HepG2 (cell line): ENCODE results near the gene APCDD1L. TPM values are rescaled to one million over a fixed set of nuclear protein-coding genes. Genes with fewer than 3 reads are reported as not detected.

Experiments used
- CBX5 ChIP-seq: sonication (generic); formaldehyde crosslinking; IDR thresholded peaks from 2 replicates; pipeline ENCODE4 v1.4.0; 2020; ENCODE audit warnings: missing genetic modification reagents, borderline replicate concordance
- CCDC6 ChIP-seq: sonication (generic); formaldehyde crosslinking; IDR thresholded peaks from 2 replicates; pipeline ENCODE4 v1.8.1; 2022; ENCODE audit warnings: mild to moderate bottlenecking, missing genetic modification reagents, moderate library complexity
- ERF ChIP-seq: IDR thresholded peaks from 2 replicates; pipeline ENCODE4 v1.6.1; 2018; ENCODE audit warnings: missing biosample characterization, missing genetic modification reagents
- FOXM1 ChIP-seq: sonication (generic); formaldehyde crosslinking; IDR thresholded peaks from 2 replicates; pipeline ENCODE4 v1.5.0; 2020; ENCODE audit warnings: missing genetic modification reagents
- HMGXB4 ChIP-seq, 2 experiments: sonication (generic) in 1 of 2; formaldehyde crosslinking in 1 of 2; IDR thresholded peaks; 2 replicates each; pipeline versions ENCODE4 v1.4.0 to v1.6.1; 2018 to 2020; ENCODE audit warnings: missing genetic modification reagents in 2 of 2, borderline replicate concordance in 1 of 2, low read depth in 1 of 2, mild to moderate bottlenecking in 1 of 2, missing biosample characterization in 1 of 2
- HNRNPL ChIP-seq: fragments of 200-400 bp; formaldehyde crosslinking; IDR thresholded peaks from 2 replicates; pipeline ENCODE4 v1.6.1; 2017; ENCODE audit warnings: mild to moderate bottlenecking, low read depth, low read length
- ISX ChIP-seq: sonication (generic); formaldehyde crosslinking; conservative IDR thresholded peaks from 2 replicates; pipeline ENCODE4 v1.5.0; 2020; ENCODE audit warnings: missing genetic modification reagents
- RBM22 ChIP-seq: fragments of 200-400 bp; formaldehyde crosslinking; optimal IDR thresholded peaks from 2 replicates; pipeline ENCODE3; 2017; ENCODE audit warnings: mild to moderate bottlenecking, low read length, moderate library complexity
- TAF15 ChIP-seq: fragments of 200-400 bp; formaldehyde crosslinking; IDR thresholded peaks from one replicate; pipeline ENCODE4 v1.6.1; 2018; ENCODE audit warnings: mild to moderate bottlenecking, low read depth, low read length; ENCODE audit not compliant: poor library complexity, severe bottlenecking
- XRCC5 ChIP-seq: fragments of 200-400 bp; formaldehyde crosslinking; optimal IDR thresholded peaks from 2 replicates; pipeline ENCODE3; 2017; ENCODE audit warnings: mild to moderate bottlenecking, low read length
- ZFY ChIP-seq: sonication (generic); formaldehyde crosslinking; IDR thresholded peaks from 2 replicates; pipeline ENCODE4 v1.4.0; 2020; ENCODE audit warnings: missing genetic modification reagents
- ZNF138 ChIP-seq: sonication (generic); formaldehyde crosslinking; IDR thresholded peaks from 2 replicates; pipeline ENCODE4 v1.5.0; 2020; ENCODE audit warnings: mild to moderate bottlenecking, low read depth, missing genetic modification reagents
- ZNF235 ChIP-seq: sonication (generic); formaldehyde crosslinking; IDR thresholded peaks from 2 replicates; pipeline ENCODE4 v1.8.1; 2023; ENCODE audit warnings: mild to moderate bottlenecking, missing genetic modification reagents, borderline replicate concordance
- ZNF557 ChIP-seq: sonication (generic); formaldehyde crosslinking; IDR thresholded peaks from 2 replicates; pipeline ENCODE4 v1.4.0; 2020; ENCODE audit warnings: missing genetic modification reagents
- ZNF777 ChIP-seq: sonication (generic); formaldehyde crosslinking; IDR thresholded peaks from 2 replicates; pipeline ENCODE4 v1.4.0; 2020; ENCODE audit warnings: missing genetic modification reagents
- ZNF879 ChIP-seq: sonication (generic); formaldehyde crosslinking; IDR thresholded peaks from 2 replicates; pipeline ENCODE4 v1.8.1; 2023; ENCODE audit warnings: missing genetic modification reagents
- ZSCAN12 ChIP-seq: sonication (generic); formaldehyde crosslinking; IDR thresholded peaks from 2 replicates; pipeline ENCODE4 v1.9.0; 2021; ENCODE audit warnings: mild to moderate bottlenecking, missing genetic modification reagents
- polyA plus RNA-seq, 8 experiments: library from polyadenylated mRNA; depleted of rRNA in 3 of 8; stranded (reverse) in 7 of 8; unstranded in 1 of 8; fragments of >200 nt; fragmentation: Illumina TruSeq in 4 of 8; extraction: Trizol in 4 of 8; gene quantifications; 2 replicates each; pipeline versions ENCODE4 v1.2.1 to v1.2.3, GENCODE V29; 2011 to 2016; ENCODE audit warnings: low read depth in 4 of 8, missing spikeins in 1 of 8, mixed read lengths in 1 of 8; ENCODE audit not compliant: insufficient read depth in 1 of 8
- total RNA-seq, 5 experiments: library from RNA; depleted of rRNA; stranded (reverse); fragments of >200 nt; fragmentation: Illumina TruSeq; extraction: Trizol; gene quantifications; 2 replicates each; pipeline ENCODE4 v1.2.3, GENCODE V29; 2016; ENCODE audit warnings: low read depth in 1 of 5
- TF ChIP-seq, protein P1 (sequence below): IDR thresholded peaks from 2 replicates; pipeline ENCODE4 v1.6.1; 2016; ENCODE audit warnings: missing compliant biosample characterization, missing genetic modification reagents, borderline replicate concordance

Gene APCDD1L
- total and polyA plus RNA-seq, 2 of the 13 experiments (the other 11 are each of a cell fraction or from before 2014, with no cell fraction given) = not detected

DNA sequence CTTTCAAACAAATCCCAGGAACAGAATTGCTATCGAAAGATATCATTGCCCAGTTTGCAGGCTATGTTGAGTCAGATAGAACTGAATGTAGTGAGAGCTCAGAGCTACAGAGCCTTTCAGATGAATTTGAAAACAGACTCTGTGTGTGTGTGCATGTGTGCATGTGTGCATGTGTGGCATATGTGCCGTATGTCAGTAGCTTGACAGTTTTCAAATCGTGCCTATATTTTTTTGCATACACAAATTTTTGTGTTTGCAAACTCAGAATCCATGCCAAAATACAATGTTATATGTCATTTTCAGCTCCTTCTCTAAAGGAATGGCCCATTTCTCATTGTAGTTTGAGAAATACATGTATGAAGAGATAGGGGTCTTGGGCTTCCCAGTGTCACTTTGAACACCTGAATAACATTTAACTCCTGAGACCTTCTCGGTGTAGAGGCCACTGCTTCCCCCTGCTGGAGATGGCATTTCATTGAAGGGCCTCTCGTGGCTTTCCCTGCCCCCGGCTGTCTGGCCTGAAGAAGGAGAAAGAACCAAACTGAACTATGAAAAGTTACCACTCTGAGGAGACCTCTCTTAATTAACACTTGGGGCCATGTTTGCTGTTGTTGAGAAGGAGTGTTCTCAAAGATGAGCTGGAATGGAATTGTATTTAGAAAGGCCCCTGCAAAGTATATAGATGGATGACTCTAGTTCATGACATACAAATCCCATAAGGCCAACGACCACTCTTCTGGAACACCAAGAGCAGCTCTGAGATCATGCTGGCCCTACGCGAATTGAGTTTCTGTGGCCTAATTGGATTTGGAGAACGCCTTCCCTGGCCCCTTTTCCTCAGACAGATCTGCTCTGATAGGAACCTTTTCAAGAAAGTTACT lies 67.4 kb downstream of the APCDD1L start (continued):
- TF ChIP-seq ZNF235 (CRISPR knock-in tag) = no peak
- no peak for TF ChIP-seq CCDC6
- TF ChIP-seq CBX5 (CRISPR knock-in tag) = no peak
- TF ChIP-seq, protein P1, sequence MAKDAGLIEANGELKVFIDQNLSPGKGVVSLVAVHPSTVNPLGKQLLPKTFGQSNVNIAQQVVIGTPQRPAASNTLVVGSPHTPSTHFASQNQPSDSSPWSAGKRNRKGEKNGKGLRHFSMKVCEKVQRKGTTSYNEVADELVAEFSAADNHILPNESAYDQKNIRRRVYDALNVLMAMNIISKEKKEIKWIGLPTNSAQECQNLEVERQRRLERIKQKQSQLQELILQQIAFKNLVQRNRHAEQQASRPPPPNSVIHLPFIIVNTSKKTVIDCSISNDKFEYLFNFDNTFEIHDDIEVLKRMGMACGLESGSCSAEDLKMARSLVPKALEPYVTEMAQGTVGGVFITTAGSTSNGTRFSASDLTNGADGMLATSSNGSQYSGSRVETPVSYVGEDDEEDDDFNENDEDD (CRISPR knock-in tag) = 0 out of 2 replicates have a peak, but pooled peaks have one; percentile 19
- TF ChIP-seq ISX (CRISPR knock-in tag) = 0 out of 2 replicates have a peak, but pooled peaks have one; percentile 33
- peak; percentile 24; the same call in 1 of the 2 replicates for TF ChIP-seq ZFY (CRISPR knock-in tag)
- TF ChIP-seq TAF15 = no peak
- TF ChIP-seq ZNF557 = peak; percentile 65; the same call in 1 of the 2 replicates
- peak; percentile 66 for TF ChIP-seq RBM22
- TF ChIP-seq ZNF777 = no peak
- no peak for TF ChIP-seq ZNF138 (CRISPR knock-in tag)
- 0 out of 2 replicates have a peak, but pooled peaks have one; percentile 57 for TF ChIP-seq ZSCAN12 (CRISPR knock-in tag)
- TF ChIP-seq XRCC5 = peak; percentile 95
- TF ChIP-seq ERF (CRISPR knock-in tag) = 0 out of 2 replicates have a peak, but pooled peaks have one; percentile 40
- TF ChIP-seq ZNF879 (CRISPR knock-in tag) = no peak
- TF ChIP-seq HMGXB4 (CRISPR knock-in tag; IDR thresholded peaks at IDR 0.05; ENCODE audit: borderline replicate concordance in 1 of 2, low read depth in 1 of 2) = 0 out of 4 replicates have a peak, but pooled peaks of 1 of the 2 experiments have one; percentile 22
- TF ChIP-seq HNRNPL = no peak
- TF ChIP-seq FOXM1 (CRISPR knock-in tag) = no peak
